Kidney epithelial cell (primary cell): ENCODE measurements around the gene CXCL17. TPM values are rescaled to one million over a fixed set of nuclear protein-coding genes. Genes with fewer than 3 reads are reported as not detected.

ENCODE experiments used
- DNase-seq: peaks from one replicate; pipeline ENCODE4 v3.0.0-alpha.2; 2010; ENCODE audit warnings: low read depth
- H3K27me3 ChIP-seq: 2 replicates; pipeline ENCODE4 v1.6.0; 2011; ENCODE audit warnings: low read length; ENCODE audit not compliant: control insufficient read depth, insufficient read depth
- H3K36me3 ChIP-seq: 2 replicates; pipeline ENCODE4 v1.5.1; 2011; ENCODE audit warnings: low read length; ENCODE audit not compliant: control insufficient read depth, insufficient read depth
- H3K4me3 ChIP-seq: 2 replicates; pipeline ENCODE4 v1.5.1; 2011; ENCODE audit warnings: low read depth, mild to moderate bottlenecking, control low read depth, low read length
- CTCF ChIP-seq: IDR thresholded peaks from 2 replicates; pipeline ENCODE4 v1.5.1; 2011; ENCODE audit warnings: mild to moderate bottlenecking, moderate library complexity, low read length, control low read depth, inconsistent platforms; ENCODE audit not compliant: insufficient read depth, poor library complexity, severe bottlenecking
- total RNA-seq: library from RNA; depleted of rRNA; stranded (reverse); fragments of >200 nt; gene quantifications from 2 replicates; pipeline ENCODE4 v1.2.3, GENCODE V29; 2015

CXCL17 gene
- total RNA-seq, 1 donor from 2014 or later = not detected

- no peaks in the 10 kb centered on the region for H3K36me3 ChIP-seq
- H3K4me3 ChIP-seq = no peak overlapping the region
- peak; percentile 24 for TF ChIP-seq CTCF
- no peak for DNase-seq
- H3K27me3 ChIP-seq = peaks cover 15% of the 10 kb centered on the region
Observed at GRCh38 chr19:42424712-42425131, 18.0 kb downstream of the CXCL17 start.

- no peak for TF ChIP-seq CTCF
- Histone ChIP-seq H3K4me3 (no peak overlapping the region), H3K27me3 (peaks cover 15% of the 10 kb centered on the region), H3K36me3 (no peaks in the 10 kb centered on the region)
- DNase-seq = no peak
Observed at GRCh38 chr19:42424345-42424707, 18.4 kb downstream of the CXCL17 start.

- no peaks in the 10 kb centered on the region for H3K36me3 ChIP-seq
- peak overlapping the region; percentile 45 for H3K4me3 ChIP-seq
- no peak for TF ChIP-seq CTCF
- H3K27me3 ChIP-seq = peaks cover 15% of the 10 kb centered on the region
- DNase-seq = peak; percentile 75
Observed at GRCh38 chr19:42423462-42424344, 19.0 kb downstream of the CXCL17 start.

GRCh38 chr19:42422901-42423461 lies 19.8 kb downstream of the CXCL17 start:
- no peak for DNase-seq

GRCh38 chr19:42422092-42422900 lies 20.4 kb downstream of the CXCL17 start:
- Histone ChIP-seq H3K4me3 (peak overlapping the region; percentile 45), H3K27me3 (peaks cover 15% of the 10 kb centered on the region), H3K36me3 (no peaks in the 10 kb centered on the region)
- DNase-seq = no peak
- no peak for TF ChIP-seq CTCF

More at GRCh38 chr19:42422901-42423461, 19.8 kb downstream of the CXCL17 start:
- Histone ChIP-seq H3K27me3 (peaks cover 15% of the 10 kb centered on the region), H3K36me3 (no peaks in the 10 kb centered on the region), H3K4me3 (peak overlapping the region; percentile 45)
- no peak for TF ChIP-seq CTCF
